ENCODE results near the gene CD40LG.

DNA sequence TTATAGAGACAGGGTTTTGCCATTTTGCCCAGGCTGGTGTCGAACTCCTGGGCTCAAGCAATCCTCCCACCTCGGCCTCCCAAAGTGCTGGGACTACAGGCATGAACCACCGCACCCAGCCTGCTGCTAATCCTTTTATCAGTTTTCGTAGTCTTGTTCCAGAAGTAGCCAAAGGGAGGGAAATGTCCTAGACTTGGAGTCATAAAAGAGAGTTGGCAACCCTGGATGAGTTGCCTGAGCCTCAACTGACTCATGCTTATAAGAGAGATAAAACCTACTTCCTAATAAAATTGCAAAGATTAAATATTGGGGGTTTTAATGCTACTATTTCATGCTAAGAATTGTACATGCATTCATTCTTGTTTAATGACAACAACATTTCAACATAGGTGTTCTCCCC lies 44.3 kb downstream of the CD40LG start:
- TF ChIP-seq CTCF (IDR thresholded peaks at IDR 0.05) (no peak), POLR2A (IDR thresholded peaks at IDR 0.05) (no peak)

All from lower leg skin (tissue), 3 donors.